Cardiac fibroblast (primary cell): Measurements from ENCODE around the gene DUOXA1.

Experiments
- DNase-seq, 2 donors: peaks; one replicate each; pipeline versions ENCODE4 v3.0.0 to v3.0.0-alpha.2; 2010; ENCODE audit warnings: low read depth in 2 of 2
- H3K4me3 ChIP-seq, 2 donors: replicated peaks in 1 of 2; 1 replicate in 1 of 2; 2 replicates in 1 of 2; pipeline ENCODE4 v1.5.1; 2011; ENCODE audit warnings: low read depth in 2 of 2, low read length in 2 of 2, mild to moderate bottlenecking in 2 of 2, moderate library complexity in 1 of 2
- TF ChIP-seq, protein P1 (sequence below): IDR thresholded peaks from one replicate; pipeline ENCODE4 v1.5.1; 2011; ENCODE audit warnings: low read depth, mild to moderate bottlenecking, low read length, inconsistent platforms

DUOXA1 gene

DNA sequence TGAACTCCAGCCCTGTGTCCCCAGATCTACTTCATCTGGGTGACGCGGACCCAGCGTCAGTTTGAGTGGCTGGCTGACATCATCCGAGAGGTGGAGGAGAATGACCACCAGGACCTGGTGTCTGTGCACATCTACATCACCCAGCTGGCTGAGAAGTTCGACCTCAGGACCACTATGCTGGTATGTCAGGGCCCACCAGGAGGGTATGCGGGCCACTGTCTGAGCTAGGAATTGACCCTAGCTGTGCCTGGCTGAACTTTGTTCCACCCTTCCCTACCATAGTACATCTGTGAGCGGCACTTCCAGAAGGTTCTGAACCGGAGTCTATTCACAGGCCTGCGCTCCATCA is 33.8 kb upstream of the DUOXA1 start:
- DNase-seq: no peak
- TF ChIP-seq, protein P1, sequence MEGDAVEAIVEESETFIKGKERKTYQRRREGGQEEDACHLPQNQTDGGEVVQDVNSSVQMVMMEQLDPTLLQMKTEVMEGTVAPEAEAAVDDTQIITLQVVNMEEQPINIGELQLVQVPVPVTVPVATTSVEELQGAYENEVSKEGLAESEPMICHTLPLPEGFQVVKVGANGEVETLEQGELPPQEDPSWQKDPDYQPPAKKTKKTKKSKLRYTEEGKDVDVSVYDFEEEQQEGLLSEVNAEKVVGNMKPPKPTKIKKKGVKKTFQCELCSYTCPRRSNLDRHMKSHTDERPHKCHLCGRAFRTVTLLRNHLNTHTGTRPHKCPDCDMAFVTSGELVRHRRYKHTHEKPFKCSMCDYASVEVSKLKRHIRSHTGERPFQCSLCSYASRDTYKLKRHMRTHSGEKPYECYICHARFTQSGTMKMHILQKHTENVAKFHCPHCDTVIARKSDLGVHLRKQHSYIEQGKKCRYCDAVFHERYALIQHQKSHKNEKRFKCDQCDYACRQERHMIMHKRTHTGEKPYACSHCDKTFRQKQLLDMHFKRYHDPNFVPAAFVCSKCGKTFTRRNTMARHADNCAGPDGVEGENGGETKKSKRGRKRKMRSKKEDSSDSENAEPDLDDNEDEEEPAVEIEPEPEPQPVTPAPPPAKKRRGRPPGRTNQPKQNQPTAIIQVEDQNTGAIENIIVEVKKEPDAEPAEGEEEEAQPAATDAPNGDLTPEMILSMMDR: no peak
- no peak overlapping the region for H3K4me3 ChIP-seq

DNA sequence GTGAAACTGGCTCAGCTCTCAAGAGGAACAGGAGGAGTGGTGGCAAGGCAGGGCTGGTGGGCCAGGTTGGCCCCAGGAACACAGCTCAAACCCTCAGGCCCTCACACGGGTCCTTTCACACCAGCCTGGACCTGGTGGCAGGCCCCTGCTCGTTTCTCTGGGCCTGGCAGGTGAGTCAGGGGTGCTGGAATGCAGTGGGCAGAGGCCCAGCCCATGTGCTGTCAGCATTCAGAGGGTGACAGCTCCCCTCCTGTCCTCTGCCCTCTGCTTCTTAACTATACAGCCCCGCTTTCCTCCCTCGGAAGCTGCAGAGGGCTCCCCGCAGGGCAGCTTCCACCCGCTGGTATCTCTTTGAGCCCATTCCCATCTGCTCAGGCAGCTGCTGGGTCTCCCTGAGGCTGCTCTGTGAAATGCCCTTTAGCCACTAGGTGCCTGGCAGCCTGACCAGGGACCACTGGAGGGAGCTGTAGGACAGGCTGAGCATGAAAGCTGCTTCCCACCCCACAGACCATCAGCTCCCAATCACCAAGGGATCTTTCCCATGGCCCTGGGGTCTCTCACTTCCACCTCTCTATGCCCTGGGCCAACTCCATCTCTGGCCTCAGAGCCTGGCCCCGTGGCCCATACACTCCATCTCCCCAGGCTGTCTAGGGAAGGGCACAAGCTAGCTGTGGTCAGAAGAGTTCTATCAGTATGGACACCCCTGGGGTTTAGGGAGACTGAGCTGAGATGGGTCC is 33.3 kb upstream of the DUOXA1 start:
- DNase-seq: peak; percentile 81 to 87
- H3K4me3 ChIP-seq: no peak overlapping the region
- TF ChIP-seq, protein P1: peak; percentile 95

DNA sequence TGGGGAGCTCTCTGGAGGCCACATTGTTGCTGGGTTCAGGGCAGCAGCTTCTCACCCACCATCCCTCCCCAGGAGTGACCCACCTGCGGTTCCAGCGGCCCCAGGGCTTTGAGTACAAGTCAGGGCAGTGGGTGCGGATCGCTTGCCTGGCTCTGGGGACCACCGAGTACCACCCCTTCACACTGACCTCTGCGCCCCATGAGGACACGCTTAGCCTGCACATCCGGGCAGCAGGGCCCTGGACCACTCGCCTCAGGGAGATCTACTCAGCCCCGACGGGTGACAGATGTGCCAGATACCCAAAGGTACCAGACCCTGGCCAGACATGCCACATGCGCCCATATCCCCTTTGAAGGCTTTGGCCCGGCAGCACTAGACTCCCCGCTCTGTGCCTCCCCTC is 32.0 kb upstream of the DUOXA1 start:
- TF ChIP-seq, protein P1: no peak
- no peak overlapping the region for H3K4me3 ChIP-seq
- no peak for DNase-seq

DNA sequence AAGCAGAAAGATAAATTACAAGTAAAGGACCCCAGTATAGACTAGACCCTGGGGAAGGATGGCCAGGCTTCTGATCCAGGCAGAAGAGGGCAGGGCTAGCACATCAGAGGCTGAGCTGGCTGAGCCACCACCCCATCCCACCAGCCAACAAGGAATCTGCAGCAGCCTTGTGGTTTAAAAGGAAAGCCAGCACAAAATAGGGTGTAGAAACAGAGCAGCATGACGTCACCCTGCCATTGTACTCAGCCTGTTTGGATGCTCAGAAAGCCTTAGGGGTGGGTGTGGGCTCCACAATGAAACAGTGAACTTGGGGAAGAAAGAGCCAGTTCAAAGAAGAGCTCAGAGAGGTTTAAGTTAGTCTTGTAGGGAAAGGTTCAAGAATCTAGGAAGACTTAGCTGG is 28.3 kb upstream of the DUOXA1 start:
- peak; percentile 74 to 87 for DNase-seq
- H3K4me3 ChIP-seq: no peak overlapping the region
- TF ChIP-seq, protein P1: no peak

DNA sequence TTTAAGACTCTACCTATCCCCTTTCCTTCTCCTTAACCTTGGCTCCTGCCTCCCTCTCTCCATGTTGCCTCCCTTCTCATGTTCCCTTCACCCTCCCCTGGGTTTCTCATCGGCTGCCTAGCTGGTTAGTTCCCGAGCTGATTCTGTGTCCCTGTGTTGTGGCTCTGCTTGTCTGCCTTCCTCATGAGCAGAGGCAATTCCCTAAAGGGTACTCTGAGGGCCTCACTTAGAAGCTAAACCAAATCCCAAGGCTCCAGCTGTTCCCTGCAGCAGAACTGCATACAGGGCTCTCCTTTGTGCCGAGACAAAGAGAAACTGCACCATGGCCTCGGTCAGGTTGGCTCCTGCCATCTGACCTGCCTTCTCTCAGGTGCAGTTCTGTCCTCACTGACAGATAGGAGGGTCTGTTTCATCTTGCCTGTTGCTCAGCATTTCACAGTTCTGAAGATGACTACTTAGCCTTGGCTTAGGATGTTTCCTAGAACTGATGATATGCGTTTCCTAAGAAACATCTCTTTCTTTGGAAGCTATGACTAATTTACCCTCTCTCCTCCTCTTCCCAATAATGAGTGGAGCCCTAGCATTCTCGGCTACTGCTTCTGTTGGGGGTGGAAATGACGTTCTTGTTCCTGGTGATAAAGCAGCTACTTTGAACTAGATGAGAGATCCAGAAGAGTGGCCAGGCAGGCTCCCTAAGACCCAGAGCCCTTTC is 27.2 kb upstream of the DUOXA1 start:
- no peak overlapping the region for H3K4me3 ChIP-seq
- DNase-seq: peak; percentile 81
- TF ChIP-seq, protein P1: no peak

DNA sequence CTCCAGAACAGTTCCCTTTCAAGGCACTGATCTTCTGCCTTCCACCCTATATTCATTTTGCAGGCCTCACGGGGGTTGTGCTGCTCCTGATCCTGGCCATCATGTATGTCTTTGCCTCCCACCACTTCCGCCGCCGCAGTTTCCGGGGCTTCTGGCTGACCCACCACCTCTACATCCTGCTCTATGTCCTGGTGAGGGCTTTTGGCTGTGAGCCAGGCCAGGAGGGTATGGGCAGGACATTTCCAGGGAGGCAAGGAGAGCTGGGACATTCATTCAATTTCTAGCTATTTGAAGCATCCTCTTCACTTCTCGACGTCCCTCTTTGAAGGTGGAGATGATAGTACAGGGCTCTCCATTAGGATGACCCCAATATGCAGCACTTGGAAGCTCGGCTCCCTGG is 26.1 kb upstream of the DUOXA1 start:
- H3K4me3 ChIP-seq: no peak overlapping the region
- TF ChIP-seq, protein P1: no peak
- no peak for DNase-seq
